CD4-positive, CD25-positive, alpha-beta regulatory T cell (primary cell): ENCODE data around the gene NAT16. TPM values are rescaled to one million over a fixed set of nuclear protein-coding genes. Genes with fewer than 3 reads are reported as not detected.

Source experiments
- ATAC-seq, 2 donors: fragments of 150-1000 bp; cut with Tn5 transposase; one replicate each; pipeline ENCODE4 v1.10.0; 2021; ENCODE audit warnings: low read depth in 2 of 2, moderate number of reproducible peaks in 2 of 2, moderate library complexity in 1 of 2
- DNase-seq, 3 donors: peaks; one replicate each; pipeline versions ENCODE4 v3.0.0 to v3.0.0-alpha.2; 2012 to 2022; ENCODE audit warnings: mixed read lengths in 1 of 3
- H3K27ac ChIP-seq: one replicate; pipeline ENCODE4 v1.7.0; 2013; ENCODE audit warnings: mild to moderate bottlenecking, low read length; ENCODE audit not compliant: insufficient read depth, poor library complexity, severe bottlenecking
- H3K27me3 ChIP-seq: one replicate; pipeline ENCODE4 v1.7.0; 2013; ENCODE audit warnings: low read length; ENCODE audit not compliant: control insufficient read depth, insufficient read depth
- H3K36me3 ChIP-seq: one replicate; pipeline ENCODE4 v1.7.0; 2013; ENCODE audit warnings: mild to moderate bottlenecking, low read length, moderate library complexity; ENCODE audit not compliant: control insufficient read depth, insufficient read depth
- H3K4me1 ChIP-seq: 2 replicates; pipeline ENCODE4 v1.7.0; 2013; ENCODE audit warnings: mild to moderate bottlenecking, low read length; ENCODE audit not compliant: insufficient read depth, control insufficient read depth, poor library complexity, severe bottlenecking
- H3K4me3 ChIP-seq: one replicate; pipeline ENCODE4 v1.7.0; 2013; ENCODE audit warnings: low read depth, mild to moderate bottlenecking, low read length, moderate library complexity
- H3K9me3 ChIP-seq, 2 experiments: 1 replicate in 1 of 2; 2 replicates in 1 of 2; pipeline ENCODE4 v1.7.0; 2013; ENCODE audit warnings: low read length in 2 of 2, mild to moderate bottlenecking in 1 of 2, moderate library complexity in 1 of 2; ENCODE audit not compliant: control insufficient read depth in 2 of 2
- H3K27ac Mint-ChIP-seq, 3 donors: one replicate each; pipeline ENCODE4 v1.8.0; 2020 to 2022; ENCODE audit warnings: mild to moderate bottlenecking in 3 of 3, mixed read lengths in 3 of 3, moderate library complexity in 2 of 3
- H3K27me3 Mint-ChIP-seq: one replicate; pipeline ENCODE4 v1.8.0; 2022; ENCODE audit warnings: mild to moderate bottlenecking, mixed read lengths
- H3K36me3 Mint-ChIP-seq: one replicate; pipeline ENCODE4 v1.8.0; 2020; ENCODE audit warnings: mixed read lengths
- H3K4me1 Mint-ChIP-seq, 4 donors: one replicate each; pipeline ENCODE4 v1.8.0; 2020 to 2022; ENCODE audit warnings: mixed read lengths in 4 of 4, mild to moderate bottlenecking in 1 of 4
- H3K4me3 Mint-ChIP-seq, 4 donors: one replicate each; pipeline ENCODE4 v1.8.0; 2020 to 2022; ENCODE audit warnings: mild to moderate bottlenecking in 4 of 4, mixed read lengths in 4 of 4, moderate library complexity in 3 of 4
- H3K9me3 Mint-ChIP-seq, 7 donors: one replicate each; pipeline ENCODE4 v1.8.0; 2020 to 2022; ENCODE audit warnings: mixed read lengths in 7 of 7, mild to moderate bottlenecking in 3 of 7, moderate library complexity in 2 of 7
- polyA plus RNA-seq, 4 donors: library from polyadenylated mRNA; unstranded; fragments of 300-500 nt; fragmentation: Illumina TruSeq; gene quantifications; one replicate each; pipeline ENCODE4 v1.2.3, GENCODE V29; 2021
- total RNA-seq: library from RNA; stranded (reverse); gene quantifications from one replicate; pipeline ENCODE4 v1.2.3, GENCODE V29; 2022

The NAT16 gene
- total and polyA plus RNA-seq, 5 donors from 2014 or later: not detected

DNA sequence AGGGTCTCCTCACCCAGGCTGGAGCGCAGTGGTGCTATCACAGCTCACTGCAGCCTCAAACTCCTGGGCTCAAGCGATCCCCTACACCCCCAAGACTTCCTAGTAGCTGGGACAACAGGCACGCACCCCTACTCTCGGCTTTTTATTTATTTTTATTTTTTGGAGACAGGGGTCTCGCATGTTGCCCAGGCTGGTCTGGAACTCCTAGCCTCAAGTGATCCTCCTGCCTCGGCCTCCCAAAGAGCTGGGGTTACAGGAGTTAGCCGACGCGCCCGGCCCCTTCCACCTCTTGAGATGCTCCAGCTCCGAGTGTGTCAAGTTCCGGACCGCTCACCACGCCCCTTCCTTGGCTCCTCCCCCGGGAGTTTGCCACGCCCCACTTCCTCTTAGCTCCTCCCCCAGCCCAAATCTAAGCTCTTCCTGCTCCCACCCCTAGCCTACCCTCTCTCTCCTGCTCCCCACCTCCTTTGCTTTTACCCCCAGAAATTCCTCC is 6.3 kb downstream of the NAT16 start:
- H3K27me3 ChIP-seq: peaks cover 48% of the 10 kb centered on the region
- no peaks in the 10 kb centered on the region for H3K36me3 Mint-ChIP-seq
- no peak overlapping the region for H3K4me3 ChIP-seq
- no peaks in the 10 kb centered on the region for H3K36me3 ChIP-seq
- peak; percentile 52 to 66 for ATAC-seq
- H3K4me1 ChIP-seq: peaks cover 43% of the 10 kb centered on the region
- peaks cover 0 to 8% (median 3%) of the 10 kb centered on the region in 7 donors for H3K9me3 Mint-ChIP-seq
- H3K4me1 Mint-ChIP-seq: peaks cover 6 to 53% (median 31%) of the 10 kb centered on the region in 4 donors
- H3K27ac ChIP-seq: no peak overlapping the region
- H3K27ac Mint-ChIP-seq: peak overlapping the region in 1 of 3 donors; percentile 60
- H3K27me3 Mint-ChIP-seq: peaks cover 87% of the 10 kb centered on the region
- peak; percentile 34 to 86 (median 64) for DNase-seq
- no peaks in the 10 kb centered on the region for H3K9me3 ChIP-seq
- peak overlapping the region; percentile 68 to 91 (median 72) for H3K4me3 Mint-ChIP-seq

DNA sequence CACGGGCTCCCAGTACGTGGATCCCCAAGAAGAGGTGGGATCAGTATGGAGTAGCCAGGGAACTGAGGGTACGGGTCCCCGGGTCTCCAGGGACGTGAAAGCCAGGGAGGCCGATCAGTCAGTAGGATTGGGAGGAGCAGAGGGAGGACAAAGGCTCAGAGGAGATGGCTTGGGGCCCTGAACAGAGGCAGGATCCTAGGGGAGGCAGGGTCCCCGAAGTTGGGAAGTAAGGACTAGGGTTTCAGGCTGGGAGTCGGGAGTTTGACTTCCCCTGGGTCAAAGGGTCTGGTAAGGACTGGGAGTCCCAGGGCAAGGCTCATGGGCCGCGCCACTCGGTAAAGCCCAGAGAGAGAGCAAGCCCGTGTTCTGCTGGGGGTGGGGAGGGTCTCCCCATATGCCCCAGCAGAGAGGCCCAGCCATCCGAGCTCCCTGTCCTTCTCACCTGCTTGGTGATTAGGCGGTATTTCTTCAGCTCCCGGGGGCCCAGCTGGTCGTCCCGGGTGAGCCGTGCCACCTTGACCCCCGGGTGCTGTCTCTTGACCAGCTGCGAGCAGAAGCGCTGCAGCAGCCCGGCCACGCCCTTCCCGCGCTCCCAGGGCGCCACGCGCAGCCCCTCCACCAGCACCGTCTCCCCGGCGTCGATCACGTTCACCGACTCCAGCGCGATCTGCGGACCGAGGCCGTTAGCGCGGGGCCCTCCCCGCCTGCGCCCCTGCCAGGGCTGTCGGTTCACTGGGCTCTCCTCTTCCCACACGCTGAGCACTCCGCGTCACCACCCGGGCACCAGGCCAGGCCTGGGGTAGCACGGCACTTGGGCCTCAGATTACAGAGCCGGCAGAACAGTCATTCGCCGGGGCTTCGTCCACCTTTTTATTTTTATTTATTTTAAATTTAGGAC is 7.0 kb downstream of the NAT16 start:
- no peaks in the 10 kb centered on the region for H3K9me3 ChIP-seq
- H3K4me3 ChIP-seq: no peak overlapping the region
- peaks cover 4% of the 10 kb centered on the region for H3K36me3 Mint-ChIP-seq
- peak overlapping the region in 3 of 4 donors; percentile 50 to 84 (median 62) for H3K4me3 Mint-ChIP-seq
- peaks cover 6 to 56% (median 35%) of the 10 kb centered on the region in 4 donors for H3K4me1 Mint-ChIP-seq
- no peak for DNase-seq
- peaks cover 43% of the 10 kb centered on the region for H3K4me1 ChIP-seq
- H3K27me3 ChIP-seq: peaks cover 51% of the 10 kb centered on the region
- no peak overlapping the region for H3K27ac ChIP-seq
- H3K9me3 Mint-ChIP-seq: peaks cover 0 to 8% (median 3%) of the 10 kb centered on the region in 7 donors
- H3K27ac Mint-ChIP-seq: peak overlapping the region in 1 of 3 donors; percentile 52
- no peaks in the 10 kb centered on the region for H3K36me3 ChIP-seq
- peaks cover 90% of the 10 kb centered on the region for H3K27me3 Mint-ChIP-seq
- no peak for ATAC-seq

DNA sequence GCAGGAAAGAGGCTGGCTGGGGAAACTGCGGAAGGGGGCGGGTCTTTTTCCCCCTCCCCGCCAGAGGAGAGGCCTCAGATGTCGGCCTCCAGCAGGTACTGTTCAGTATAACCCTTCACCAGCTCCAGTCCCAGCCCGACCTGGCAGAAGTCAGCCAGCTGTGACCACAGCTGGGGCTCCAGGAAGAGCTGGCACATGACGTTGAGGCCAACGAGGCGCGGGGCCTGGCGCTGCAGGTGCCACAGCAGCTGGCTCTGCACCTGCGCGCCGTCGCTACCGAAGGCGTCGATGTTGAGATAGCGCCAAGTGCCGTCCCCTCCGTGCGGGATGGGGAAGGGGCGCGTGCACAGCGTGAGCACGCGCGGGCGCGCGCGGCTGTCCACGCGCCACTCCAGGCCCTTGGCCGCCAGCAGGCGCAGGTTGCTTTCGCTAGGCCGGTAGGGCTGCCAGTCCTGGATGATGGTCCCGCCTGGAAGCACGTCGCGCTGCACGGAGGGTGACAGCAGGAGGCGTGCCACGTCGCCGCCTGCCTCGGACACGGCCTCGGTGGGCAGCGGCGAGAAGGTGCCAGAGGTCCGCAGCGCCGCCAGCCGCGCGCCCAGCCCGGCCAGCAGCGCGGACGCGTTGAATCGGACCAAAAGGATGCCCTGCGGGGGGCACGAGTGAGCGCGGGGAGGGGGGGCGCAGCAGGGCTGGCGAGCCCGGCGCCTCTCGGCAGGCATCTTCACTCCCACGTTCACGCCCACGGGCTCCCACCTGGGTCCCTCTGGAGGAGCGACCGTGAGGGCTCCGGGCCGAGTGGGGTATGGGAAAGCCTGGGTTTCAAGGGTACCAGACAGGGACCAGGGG is 7.9 kb downstream of the NAT16 start:
- peaks cover 43% of the 10 kb centered on the region for H3K4me1 ChIP-seq
- H3K36me3 ChIP-seq: no peaks in the 10 kb centered on the region
- peaks cover 51% of the 10 kb centered on the region for H3K27me3 ChIP-seq
- H3K27me3 Mint-ChIP-seq: peaks cover 90% of the 10 kb centered on the region
- no peaks in the 10 kb centered on the region for H3K9me3 ChIP-seq
- no peak overlapping the region for H3K27ac Mint-ChIP-seq
- no peak overlapping the region for H3K4me3 ChIP-seq
- H3K36me3 Mint-ChIP-seq: peaks cover 4% of the 10 kb centered on the region
- peaks cover 0 to 10% (median 3%) of the 10 kb centered on the region in 7 donors for H3K9me3 Mint-ChIP-seq
- peak overlapping the region; percentile 46 to 84 (median 55) for H3K4me3 Mint-ChIP-seq
- DNase-seq (no peak), ATAC-seq (no peak)
- no peak overlapping the region for H3K27ac ChIP-seq
- H3K4me1 Mint-ChIP-seq: peaks cover 6 to 62% (median 38%) of the 10 kb centered on the region in 4 donors

DNA sequence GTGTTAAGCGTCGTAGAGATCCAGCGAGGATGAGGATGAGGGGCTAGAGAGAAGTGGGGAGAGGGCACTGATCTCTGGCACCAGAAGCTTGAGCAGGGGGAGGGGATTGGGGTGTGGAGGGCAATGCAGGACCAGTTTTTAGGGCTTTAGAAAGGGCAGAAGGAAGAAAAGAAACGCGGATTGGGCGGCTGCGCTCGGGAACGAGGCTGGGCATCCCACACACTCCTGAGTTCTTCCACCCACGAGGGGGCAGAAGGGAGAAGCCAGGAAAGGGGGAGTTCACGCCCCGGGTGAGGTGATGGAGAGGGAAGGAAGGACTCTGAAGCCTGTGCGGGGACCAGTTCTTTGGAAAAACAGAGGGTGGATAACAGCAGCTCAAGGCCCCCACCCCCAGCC is 8.7 kb downstream of the NAT16 start:
- Mint-ChIP-seq H3K9me3 (peaks cover 0 to 10% (median 3%) of the 10 kb centered on the region in 7 donors), H3K27me3 (peaks cover 88% of the 10 kb centered on the region), H3K36me3 (peaks cover 4% of the 10 kb centered on the region), H3K4me1 (peaks cover 6 to 67% (median 41%) of the 10 kb centered on the region in 4 donors), H3K4me3 (peak overlapping the region; percentile 24 to 69 (median 50)), H3K27ac (peak overlapping the region in 1 of 3 donors; percentile 64)
- H3K27me3 ChIP-seq: peaks cover 51% of the 10 kb centered on the region
- H3K4me1 ChIP-seq: peaks cover 43% of the 10 kb centered on the region
- H3K27ac ChIP-seq: no peak overlapping the region
- DNase-seq (no peak), ATAC-seq (no peak)
- no peak overlapping the region for H3K4me3 ChIP-seq
- no peaks in the 10 kb centered on the region for H3K36me3 ChIP-seq
- no peaks in the 10 kb centered on the region for H3K9me3 ChIP-seq

DNA sequence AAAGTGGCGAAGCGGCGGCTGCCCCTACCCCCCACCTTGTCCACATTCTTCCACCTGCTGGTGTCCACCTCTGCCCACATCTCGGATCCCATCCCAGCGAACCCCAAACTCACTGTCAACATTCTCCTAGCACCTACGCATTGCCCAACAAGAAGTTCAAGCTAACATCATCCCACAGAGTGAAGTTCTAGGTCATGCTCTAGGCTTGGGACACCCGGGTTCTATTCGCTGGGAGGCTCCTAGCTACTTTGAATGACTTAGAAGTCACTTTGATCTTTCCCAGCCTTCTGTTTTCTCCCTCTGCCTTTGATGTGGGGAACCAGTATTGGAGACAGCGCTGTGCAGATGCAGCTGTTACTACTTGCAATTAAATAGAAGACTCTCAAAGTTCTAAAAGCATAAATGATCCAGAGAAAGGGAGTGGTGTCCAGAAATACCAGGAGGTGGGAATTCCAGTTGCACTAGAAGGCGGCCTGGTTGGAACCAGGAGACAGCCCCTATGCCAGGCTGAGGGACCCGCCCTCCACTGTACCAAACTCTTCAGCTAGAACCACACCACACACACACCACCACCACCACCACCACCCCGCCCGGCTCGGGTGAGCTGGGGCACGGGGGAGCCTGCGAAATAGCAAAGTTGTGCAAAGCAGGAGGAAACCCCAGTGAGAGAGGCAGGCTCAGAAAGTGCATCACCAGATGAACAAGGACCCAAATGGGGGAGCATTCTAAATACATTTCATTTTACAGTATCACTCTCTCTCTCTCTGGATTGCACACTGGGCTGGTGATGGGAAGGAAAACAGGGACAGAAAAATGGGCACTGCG is 9.3 kb downstream of the NAT16 start:
- Mint-ChIP-seq H3K4me1 (peaks cover 6 to 71% (median 43%) of the 10 kb centered on the region in 4 donors), H3K27ac (peak overlapping the region in 1 of 3 donors; percentile 53), H3K4me3 (peak overlapping the region; percentile 24 to 69 (median 62)), H3K9me3 (peaks cover 0 to 10% (median 3%) of the 10 kb centered on the region in 7 donors), H3K27me3 (peaks cover 87% of the 10 kb centered on the region), H3K36me3 (peaks cover 4% of the 10 kb centered on the region)
- Histone ChIP-seq H3K27me3 (peaks cover 53% of the 10 kb centered on the region), H3K4me1 (peaks cover 49% of the 10 kb centered on the region), H3K36me3 (no peaks in the 10 kb centered on the region), H3K9me3 (no peaks in the 10 kb centered on the region), H3K27ac (no peak overlapping the region), H3K4me3 (no peak overlapping the region)
- ATAC-seq (no peak), DNase-seq (no peak)

DNA sequence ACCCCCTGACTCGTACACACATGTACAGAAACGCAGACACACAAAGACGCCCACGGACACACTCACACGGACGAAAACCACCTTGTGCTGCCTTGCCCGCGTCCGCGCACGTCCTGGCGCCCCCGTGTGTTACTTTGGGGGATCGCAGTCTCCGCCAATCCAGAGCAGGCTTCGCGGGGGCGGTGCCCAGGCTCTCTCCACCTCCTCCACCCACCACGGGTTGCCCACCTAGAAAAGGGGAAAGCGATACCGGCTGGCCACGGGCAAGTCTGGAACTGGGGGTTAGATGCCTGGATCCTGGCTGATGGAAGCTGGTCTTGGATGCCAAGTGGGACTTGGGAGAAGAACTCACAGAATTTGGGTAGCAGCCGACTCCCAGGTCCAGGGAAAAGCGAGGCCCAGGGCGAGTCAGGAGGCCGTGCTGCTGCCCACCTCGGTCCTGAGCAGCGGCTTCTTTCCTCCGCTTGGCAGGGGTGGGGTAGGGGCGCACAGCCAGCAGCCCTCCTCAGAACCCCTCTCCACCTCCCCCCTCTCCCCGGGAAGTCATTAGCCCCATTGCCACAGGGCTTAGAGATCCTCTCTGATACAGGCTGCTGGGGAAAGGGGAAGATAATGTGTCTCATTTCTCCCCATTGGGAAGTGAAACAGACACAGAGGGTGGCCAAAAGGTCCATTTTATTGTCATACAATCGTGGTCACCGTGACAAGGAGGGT is 10.1 kb downstream of the NAT16 start:
- Histone ChIP-seq H3K36me3 (no peaks in the 10 kb centered on the region), H3K4me3 (no peak overlapping the region), H3K27me3 (peaks cover 51% of the 10 kb centered on the region), H3K27ac (no peak overlapping the region), H3K9me3 (no peaks in the 10 kb centered on the region), H3K4me1 (peaks cover 56% of the 10 kb centered on the region)
- ATAC-seq: peak; percentile 43 to 53
- Mint-ChIP-seq H3K9me3 (peaks cover 0 to 12% (median 3%) of the 10 kb centered on the region in 7 donors), H3K4me1 (peaks cover 6 to 79% (median 46%) of the 10 kb centered on the region in 4 donors), H3K36me3 (peaks cover 4% of the 10 kb centered on the region), H3K4me3 (peak overlapping the region; percentile 24 to 69 (median 46)), H3K27ac (no peak overlapping the region), H3K27me3 (peaks cover 87% of the 10 kb centered on the region)
- DNase-seq: peak; percentile 69 to 76 (median 74)
